Left ventricle myocardium superior (tissue), 1 donor: ENCODE data around the gene COQ8B. TPM values are rescaled to one million over a fixed set of nuclear protein-coding genes. Genes with fewer than 3 reads are reported as not detected.
"Not testable (repeated sequence)": the region's sequence is repeated elsewhere in the genome, so short reads cannot be mapped to it uniquely, and the experiment has no call there.

Experiments
- ATAC-seq: fragments of 200-7000 bp; cut with Tn5 transposase; one replicate; pipeline ENCODE4 v1.9.1; 2020; ENCODE audit warnings: mild to moderate bottlenecking, moderate library complexity
- DNase-seq: peaks from one replicate; pipeline ENCODE4 v3.0.0-alpha.2; 2020
- intact Hi-C: fragments of 100-400 bp; cut with micrococcal nuclease; formaldehyde crosslinking; loops from one replicate; pipeline ENCODE4 v1.11.0; 2022
- total RNA-seq: library from RNA; stranded (reverse); fragmentation: NEBNext Ultra II Directional; extraction: Animal tissue kit (Norgen Biotek cat#: 25700); gene quantifications from one replicate; pipeline ENCODE4 v1.2.1, GENCODE V29; 2021
- donor health status: DM: no; HTN: yes; CAD: no; lungs with severe emphysema.

The COQ8B gene
- total RNA-seq, 1 donor from 2014 or later: 34.6 TPM

DNA sequence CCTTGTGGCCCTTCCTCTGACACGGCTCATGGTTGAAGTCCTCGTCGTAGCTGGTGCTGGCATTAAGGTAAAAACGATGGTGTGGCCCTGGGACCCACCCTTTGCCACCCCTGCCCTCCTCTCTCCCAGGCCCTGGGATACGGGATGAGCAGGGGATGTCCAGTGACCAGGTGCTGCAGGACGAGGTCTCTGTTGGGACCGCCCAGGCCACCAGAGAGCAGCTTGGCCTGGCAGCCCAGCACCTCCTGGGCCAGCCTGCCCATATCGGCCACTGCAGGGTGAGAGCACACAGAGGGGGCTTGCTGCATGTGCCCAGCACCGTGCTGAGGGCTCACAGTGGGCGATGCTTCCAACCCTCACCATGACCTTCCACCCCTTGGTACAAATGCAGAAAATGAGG lies 27.2 kb upstream of the COQ8B start:
- DNase-seq: no peak
- intact Hi-C loops: no loop called here
- no peak for ATAC-seq

DNA sequence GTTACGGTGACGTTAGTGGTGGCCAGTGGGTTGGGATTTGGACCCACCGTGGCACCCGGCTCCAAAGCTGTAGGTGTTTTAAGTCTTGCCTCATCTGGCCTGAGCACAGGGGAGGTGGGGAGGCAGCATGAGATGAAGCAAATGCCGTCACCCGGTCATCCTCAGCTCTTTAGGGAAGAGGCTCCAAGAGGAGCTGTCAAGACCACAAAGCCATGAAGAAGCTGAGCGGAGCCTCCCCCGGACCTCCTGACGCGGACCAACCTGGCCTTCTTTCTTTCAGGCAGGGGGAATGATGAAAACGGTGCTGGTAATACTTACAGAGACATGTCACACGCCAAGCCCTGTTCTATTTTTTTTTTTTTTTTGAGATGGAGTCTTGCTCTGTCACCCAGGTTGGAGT lies 26.2 kb upstream of the COQ8B start:
- ATAC-seq (no peak), DNase-seq (no peak)
- intact Hi-C loops: no loop called here

DNA sequence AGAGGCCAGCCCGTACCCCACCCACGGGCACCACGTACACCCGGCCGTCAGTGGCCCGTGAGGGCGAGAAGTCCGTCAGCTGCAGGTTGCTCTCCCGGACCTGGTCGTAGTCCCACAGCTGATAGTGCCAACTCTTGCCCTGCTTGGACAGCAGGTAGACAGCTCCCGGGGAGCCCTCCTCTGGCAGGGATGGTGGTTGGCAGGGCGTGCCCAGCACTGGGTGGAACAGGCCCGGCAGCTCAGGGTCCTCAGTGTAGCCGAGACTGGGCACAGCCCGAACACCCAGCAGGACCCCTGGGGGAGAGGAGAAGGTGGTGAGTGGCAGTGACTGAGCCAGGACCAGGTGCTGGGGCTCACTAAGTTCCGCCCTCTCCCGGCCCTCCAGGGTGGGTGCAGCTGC lies 25.8 kb upstream of the COQ8B start:
- no peak for DNase-seq
- intact Hi-C loops: no loop called here
- no peak for ATAC-seq

DNA sequence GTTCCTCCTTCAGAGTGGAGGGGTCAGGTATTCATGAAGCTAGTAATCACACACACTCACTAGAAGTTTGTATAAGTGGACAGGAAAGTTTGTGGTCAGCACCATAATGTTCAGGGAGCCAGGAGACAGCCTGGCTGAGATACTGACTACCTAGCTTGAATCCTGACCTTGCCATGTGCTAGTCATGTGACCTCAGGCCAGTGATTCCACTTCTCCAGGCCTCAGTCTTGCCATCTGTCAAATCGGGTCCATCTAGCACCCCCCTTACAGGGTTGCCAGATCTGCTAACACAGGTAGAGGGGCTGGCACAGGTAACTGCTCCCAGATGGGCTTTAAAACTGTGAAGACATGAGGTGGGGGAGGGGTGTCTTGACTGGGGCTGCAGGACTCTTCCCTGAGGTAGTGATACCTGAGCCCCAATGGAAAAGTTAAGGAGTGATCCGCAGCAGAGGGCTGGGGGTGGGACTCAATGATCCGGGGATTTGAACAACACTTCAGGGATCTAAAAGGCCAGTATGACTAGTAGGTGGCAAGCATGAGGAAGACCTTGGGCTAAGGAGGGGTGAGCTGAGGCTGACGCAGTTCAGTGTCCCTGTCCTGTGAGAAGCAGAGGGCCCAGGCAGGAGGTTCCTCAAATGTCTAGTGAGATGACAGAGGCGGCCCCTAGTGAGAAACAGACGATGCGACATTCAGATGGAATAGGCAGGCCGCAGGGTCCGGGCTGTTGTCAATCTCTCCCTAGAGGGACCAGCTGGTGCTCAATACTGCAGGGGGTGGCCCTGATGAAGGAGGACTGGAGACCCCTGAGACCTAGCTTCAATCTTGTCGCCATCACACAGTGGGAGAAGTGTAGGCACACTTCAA lies 25.1 kb upstream of the COQ8B start:
- DNase-seq: no peak
- no peak for ATAC-seq

DNA sequence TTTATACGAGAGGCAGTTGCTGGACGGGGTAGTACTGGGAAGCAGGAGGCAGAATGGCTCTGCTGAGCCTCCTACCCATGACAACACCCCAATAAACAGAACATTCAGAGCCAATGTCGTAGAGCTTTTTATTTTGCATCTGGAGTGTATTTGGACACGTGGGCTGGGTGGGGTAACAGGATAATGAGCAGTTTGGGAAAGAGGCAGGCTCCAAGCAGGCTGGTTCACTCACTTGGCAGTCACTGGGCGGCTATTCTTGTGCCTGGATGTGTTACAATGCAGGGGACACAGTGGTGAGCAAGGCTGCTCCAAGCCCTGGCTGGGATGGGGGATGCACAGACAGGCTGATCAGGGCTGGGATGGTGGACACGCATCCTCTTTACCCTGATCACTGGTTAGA lies 24.1 kb upstream of the COQ8B start:
- peak; percentile 82 for ATAC-seq
- intact Hi-C loops: no loop called here
- peak; percentile 68 for DNase-seq

More for the DNA sequence above, 25.1 kb upstream of the COQ8B start:
- intact Hi-C loops: no loop called here

DNA sequence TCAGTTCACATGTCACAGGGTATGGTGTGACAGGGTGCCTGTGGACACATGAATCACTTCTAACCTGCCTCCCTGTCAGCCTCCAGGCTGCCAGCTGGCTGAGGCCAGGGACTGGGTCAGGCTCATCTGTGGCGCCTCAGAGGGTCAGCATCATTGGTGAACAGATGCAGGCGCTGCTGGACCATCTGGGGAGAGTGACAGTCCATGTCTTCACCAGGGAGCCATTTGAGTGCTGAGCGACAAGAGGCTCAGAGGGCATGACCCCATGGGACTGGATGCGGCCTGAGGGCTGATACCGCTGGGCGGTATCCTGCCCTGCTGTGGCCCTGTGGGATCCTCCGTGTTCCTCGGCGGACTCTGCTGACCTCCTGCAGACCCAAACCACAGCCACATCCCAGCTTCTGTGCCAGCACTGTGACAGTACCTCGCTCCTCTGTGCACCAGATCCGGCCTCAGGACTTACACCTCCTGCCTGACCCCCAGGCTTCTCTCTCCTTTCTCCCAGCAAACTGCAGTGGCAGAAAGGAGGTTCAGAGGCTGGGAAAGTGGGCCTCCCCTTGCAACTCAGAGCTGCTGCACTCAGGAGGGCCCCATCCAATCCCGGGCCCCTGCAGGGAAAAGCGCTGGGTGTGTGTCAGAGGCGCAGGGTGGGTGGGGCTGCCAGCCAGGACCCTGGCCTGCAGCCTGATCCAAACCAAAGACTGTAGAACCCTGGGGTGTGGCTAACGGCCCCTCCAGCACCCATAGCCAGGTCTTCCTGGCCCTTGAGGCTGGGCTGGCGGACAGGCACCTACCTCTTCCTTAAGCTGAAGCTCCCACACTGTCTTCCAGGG lies 23.4 kb upstream of the COQ8B start:
- ATAC-seq: peak; percentile 7
- intact Hi-C loops: no loop called here
- no peak for DNase-seq

DNA sequence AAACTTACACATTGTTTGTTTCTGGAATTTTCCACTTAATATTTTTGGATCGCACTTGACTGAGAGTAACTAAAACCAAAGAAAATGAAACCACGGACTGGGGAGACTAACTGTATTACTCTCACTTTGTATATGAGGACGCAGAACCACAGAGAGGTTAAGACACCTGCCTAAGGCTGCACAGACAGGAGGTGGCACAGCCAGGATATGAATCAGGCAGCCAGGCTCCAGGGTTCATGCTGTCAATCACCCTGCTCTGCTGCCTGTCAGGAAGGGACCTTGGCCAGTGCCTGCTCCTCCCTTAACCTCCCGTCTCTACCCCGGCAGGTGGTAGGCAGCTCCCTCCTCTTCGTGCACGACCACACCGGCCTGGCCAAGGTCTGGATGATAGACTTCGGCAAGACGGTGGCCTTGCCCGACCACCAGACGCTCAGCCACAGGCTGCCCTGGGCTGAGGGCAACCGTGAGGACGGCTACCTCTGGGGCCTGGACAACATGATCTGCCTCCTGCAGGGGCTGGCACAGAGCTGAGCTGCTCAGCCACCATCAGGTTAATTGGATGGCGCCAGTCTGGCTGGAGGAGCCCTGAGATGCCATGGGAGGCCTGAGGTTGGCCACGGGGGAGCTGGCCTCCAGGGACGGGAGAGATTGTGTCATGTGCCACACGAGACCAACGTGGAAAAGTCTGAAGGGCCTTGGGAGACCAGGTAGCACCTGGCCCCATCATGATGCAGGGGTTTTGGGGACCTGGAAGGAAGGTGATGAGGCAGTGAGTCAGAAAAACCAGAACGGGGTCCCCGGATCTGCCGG lies 22.5 kb upstream of the COQ8B start:
- no peak for ATAC-seq
- intact Hi-C loops: no loop called here
- no peak for DNase-seq

DNA sequence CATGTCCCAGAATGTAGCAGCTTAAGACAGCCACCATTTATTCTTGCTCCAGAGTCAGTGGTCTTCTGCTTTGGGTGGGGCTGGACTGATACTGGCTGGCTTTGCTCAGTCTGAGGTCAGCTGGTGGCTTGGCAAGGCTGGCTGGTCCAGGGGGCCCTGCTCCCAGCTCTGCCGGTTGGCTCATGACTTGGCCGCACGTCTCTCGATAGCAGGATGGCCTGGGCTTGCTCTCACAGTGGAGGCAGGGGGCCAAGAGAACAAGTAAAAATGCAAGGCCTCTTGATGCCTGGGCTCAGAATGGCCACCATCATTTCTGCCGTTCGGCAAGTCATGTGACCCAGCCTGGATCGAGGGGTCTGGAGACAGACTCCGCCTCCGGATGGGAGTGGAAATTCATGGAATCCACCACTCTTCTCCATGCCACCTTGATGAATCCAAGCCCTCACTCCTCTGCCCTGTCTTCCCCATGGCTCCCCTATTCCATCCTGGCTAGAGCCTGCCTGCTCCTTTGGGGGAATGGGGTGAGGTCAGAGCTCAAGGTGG lies 20.5 kb upstream of the COQ8B start:
- no peak for DNase-seq
- intact Hi-C loops: no loop called here

DNA sequence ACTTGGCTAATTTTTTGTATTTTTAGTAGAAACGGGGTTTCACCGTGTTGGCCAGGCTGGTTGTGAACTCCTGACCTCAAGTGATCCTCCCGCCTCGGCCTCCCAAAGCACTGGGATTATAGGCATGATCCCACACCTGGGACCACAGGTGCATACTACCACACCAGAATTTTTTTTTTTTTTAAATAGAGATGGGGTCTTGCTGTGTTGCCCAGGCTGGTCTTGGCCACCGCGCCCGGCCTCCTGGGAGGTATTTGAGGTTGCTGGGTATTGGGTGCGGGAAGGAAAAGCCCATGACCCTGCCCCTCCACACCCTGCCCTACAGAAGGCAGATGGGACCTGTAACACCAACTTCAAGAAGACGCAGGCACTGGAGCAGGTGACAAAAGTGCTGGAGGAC lies 20.0 kb upstream of the COQ8B start:
- DNase-seq (no peak), ATAC-seq (no peak)
- intact Hi-C loops: no loop called here

More for the DNA sequence above, 20.5 kb upstream of the COQ8B start:
- peak; percentile 28 for ATAC-seq

DNA sequence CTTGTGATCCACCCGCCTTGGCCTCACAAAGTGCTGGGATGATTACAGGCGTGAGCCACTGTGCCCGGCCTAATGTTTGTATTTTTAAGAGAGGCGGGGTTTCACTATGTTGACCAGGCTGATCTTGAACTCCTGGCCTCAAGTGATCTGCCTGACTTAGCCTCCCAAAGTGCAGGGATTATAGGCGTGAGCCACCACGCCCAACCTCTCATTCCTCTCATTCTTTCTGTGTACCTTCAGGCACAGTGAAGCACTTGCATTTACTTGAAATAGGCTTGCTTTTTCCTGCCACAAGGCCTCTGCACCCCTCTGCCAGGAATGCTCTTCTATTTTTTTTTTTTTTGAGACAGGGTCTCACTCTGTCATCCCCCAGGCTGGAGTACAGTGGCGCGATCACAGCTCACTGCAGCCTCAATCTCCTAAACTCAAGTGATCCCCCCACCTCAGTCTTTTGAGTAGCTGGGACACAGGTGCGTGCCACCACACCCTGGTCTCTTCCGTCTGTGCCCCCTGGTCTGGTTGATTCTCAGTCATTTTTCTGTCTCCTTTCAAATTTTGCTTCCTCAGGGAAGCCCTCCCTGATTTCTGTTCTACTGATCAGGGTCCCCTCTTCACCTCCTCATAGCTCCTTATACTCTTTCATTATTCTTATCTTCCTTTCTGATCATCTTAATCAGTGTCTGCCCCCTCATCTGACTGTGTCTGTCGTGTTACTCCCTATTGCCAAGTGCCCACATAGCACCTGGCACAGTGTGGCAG lies 18.5 kb upstream of the COQ8B start:
- intact Hi-C loops: no loop called here
- DNase-seq (no peak), ATAC-seq (no peak)

DNA sequence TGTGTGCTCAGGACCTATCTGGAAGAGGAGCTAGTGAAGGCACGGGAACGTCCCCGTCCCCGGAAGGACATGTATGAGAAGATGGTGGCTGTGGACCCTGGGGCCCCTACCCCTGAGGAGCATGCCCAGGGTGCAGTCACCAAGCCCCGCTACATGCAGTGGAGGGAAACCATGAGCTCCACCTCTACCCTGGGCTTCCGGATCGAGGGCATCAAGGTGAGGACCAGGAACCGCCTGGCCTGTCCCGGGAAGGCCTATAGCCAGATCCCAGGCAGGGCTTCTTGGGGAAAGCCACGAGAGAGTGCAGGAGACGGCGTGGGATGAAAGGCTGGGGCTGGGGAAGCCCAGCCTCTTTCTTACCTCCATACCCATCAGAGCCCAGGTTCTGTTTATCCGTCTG lies 16.5 kb upstream of the COQ8B start:
- intact Hi-C loops: no loop called here
- no peak for DNase-seq
- no peak for ATAC-seq

DNA sequence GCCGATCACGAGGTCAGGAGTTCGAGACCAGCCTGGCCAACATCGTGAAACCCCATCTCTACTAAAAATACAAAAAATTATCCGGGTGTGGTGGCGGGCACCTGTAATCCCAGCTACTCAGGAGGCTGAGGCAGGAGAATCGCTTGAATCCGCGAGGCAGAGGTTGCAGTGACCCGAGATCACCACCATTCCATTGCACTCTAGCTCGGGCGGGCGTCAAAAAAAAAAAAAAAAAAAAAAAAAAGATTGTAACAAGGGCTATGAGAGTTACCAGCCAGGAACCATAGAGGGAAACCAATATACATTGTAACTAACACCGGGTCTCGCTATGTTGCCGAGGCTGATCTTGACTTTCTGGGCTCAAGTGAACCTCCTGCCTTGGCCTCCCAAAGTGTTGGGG lies 15.6 kb upstream of the COQ8B start:
- DNase-seq, ATAC-seq, intact Hi-C loops: not testable (repeated sequence)

DNA sequence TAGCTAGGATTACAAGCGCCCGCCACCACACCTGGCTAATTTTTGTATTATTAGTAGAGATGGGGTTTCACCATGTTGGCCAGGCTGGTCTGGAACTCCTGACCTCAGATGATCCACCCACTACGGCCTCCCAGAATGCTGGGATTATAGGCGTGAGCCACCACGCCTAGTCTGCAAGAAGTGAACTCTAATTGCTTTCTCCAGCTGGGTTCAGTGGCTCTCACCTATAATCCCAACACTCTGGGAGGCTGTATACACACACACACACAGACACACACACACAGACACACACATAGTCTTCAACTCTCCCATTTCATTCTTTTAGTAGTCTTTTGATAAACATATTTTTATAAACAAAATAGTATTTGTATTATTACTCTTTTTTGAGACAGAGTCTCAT lies 13.4 kb upstream of the COQ8B start:
- ATAC-seq, intact Hi-C loops, DNase-seq: not testable (repeated sequence)

DNA sequence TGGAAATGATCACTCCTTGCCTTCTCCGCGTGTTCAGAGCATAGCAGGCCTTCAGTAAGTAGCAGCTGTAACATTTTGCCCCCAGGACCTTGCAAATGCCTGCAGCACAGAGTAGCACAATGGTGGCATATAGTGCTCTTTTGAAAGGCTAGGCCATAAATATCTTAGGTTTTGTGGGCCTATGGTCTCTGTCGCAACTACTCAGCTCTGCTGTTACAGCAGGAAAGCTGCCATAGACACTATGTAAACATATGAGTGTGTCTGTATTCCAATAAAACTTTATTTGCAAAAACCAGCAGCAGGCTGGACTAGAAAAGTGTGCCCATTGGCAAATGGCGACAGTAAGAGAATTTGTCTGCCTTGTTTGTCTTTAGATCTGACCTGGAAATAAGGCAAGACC lies 9.6 kb upstream of the COQ8B start:
- ATAC-seq (no peak), DNase-seq (no peak)
- intact Hi-C loops: no loop called here

DNA sequence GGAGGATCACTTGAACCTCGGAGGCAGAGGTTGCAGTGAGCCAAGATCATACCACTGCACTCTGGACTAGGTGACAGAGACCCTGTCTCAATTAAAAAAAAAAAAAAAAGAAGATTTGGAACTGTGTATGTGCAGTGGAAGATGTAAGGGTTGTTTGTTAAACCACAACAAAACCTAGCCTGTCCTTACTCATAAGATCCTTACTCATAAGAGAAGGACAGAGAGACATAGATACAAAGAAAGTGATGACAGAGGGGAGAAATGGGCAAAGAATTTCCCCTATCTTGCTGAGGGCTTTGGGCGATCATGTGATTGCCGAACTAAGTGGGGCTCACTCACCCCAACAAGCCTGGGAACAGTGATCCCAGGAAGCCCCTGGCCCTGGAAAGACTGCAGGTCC lies 8.2 kb upstream of the COQ8B start:
- intact Hi-C loops: no loop called here
- DNase-seq (no peak), ATAC-seq (no peak)

DNA sequence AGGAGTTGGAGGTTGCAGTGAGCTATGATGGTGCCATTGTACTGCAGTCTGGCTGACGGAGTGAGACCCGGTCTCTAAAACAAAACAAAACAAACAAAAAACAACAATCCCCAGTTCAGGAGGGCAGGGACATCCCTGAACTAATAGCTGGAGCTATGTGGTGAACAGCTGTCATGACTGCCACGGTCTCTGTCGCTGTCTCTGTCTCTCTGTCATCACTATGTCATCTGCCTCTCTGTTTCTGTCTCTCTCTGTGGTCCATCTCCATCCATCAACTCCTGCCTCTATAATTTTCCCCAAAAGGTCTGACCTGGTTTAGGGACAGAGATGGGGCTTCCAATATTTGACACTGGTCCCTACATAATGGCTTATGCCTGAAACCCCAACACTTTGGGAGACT lies 7.6 kb upstream of the COQ8B start:
- ATAC-seq (no peak), DNase-seq (no peak)
- intact Hi-C loops: no loop called here

DNA sequence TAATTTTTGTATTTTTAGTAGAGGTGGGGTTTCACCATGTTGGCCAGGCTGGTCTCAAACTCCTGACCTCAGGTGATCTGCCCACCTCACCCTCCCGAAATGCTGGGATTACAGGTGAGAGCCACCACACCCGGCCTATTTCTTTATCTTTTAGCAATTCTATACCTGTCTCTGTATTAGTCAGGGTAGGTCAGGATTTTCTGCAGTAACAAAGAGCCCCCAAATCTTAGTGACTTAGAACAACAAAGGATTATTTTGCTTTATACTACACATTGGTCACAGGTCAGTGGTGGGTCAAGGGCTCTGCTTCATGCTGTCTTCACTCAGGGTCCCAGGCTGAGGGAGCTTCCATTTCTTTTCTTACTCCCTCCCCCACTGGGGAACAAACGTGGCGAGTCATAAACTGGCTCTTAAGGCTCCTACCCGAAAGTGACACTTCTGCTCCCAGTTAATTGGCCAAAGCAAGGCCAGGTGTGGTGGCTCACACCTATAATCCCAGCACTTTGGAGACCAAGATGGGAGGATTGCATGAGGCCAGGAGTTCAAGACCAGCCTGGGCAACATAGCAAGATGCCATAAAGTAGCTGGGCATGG lies 7.1 kb upstream of the COQ8B start:
- no peak for ATAC-seq
- intact Hi-C loops: no loop called here
- no peak for DNase-seq

DNA sequence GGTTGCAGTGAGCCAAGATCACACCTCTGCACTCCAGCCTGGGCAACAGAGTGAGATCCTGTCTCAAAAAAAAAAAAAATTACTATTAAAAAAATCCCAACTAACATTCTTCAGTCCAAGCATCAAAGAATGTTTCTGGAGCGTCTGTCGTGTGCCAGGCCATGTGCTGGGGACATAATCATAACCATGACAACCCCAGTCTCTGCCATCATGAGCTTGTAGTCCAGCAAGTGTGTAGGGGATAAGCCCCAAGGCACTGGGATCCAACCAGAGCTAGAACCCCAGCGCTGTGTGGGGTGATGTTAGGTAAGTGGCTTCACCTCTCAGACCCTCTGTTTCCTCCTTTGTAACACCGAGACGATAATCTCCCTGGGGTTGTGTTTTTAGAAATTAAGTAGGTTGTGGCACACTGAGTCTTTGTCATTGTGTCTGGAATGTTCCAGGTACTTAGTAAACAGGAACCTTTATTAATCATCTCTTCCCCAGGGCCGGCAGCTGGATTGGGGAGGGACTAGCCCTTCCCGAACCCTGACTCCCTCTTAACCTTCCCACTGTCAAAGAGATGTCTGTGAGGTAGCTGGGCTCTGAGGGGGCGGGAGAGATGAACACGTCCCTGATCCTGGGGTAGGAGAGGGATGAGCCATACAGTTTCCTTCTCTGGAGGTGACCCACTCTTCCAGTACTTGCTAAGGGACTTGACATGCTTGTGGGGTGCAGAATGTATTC lies 5.4 kb upstream of the COQ8B start:
- DNase-seq (no peak), ATAC-seq (no peak)
- intact Hi-C loops: no loop called here
